Sigmoid colon (tissue), 4 donors: Measurements from ENCODE around the gene NEK5.

ENCODE experiments used
- POLR2AphosphoS5 ChIP-seq, 4 donors: sonication (generic); formaldehyde crosslinking; IDR thresholded peaks; one replicate each; pipeline ENCODE4 v1.6.1; 2017; ENCODE audit warnings: antibody characterized with exemption in 4 of 4
- TF ChIP-seq, protein P1 (sequence below), 4 experiments: fragments of 450-650 bp in 3 of 4; fragments of 200-600 bp in 1 of 4; IDR thresholded peaks; one replicate each; pipeline ENCODE4 v1.5.1; 2016 to 2019; ENCODE audit warnings: antibody characterized with exemption in 4 of 4, mild to moderate bottlenecking in 3 of 4, moderate library complexity in 2 of 4

DNA sequence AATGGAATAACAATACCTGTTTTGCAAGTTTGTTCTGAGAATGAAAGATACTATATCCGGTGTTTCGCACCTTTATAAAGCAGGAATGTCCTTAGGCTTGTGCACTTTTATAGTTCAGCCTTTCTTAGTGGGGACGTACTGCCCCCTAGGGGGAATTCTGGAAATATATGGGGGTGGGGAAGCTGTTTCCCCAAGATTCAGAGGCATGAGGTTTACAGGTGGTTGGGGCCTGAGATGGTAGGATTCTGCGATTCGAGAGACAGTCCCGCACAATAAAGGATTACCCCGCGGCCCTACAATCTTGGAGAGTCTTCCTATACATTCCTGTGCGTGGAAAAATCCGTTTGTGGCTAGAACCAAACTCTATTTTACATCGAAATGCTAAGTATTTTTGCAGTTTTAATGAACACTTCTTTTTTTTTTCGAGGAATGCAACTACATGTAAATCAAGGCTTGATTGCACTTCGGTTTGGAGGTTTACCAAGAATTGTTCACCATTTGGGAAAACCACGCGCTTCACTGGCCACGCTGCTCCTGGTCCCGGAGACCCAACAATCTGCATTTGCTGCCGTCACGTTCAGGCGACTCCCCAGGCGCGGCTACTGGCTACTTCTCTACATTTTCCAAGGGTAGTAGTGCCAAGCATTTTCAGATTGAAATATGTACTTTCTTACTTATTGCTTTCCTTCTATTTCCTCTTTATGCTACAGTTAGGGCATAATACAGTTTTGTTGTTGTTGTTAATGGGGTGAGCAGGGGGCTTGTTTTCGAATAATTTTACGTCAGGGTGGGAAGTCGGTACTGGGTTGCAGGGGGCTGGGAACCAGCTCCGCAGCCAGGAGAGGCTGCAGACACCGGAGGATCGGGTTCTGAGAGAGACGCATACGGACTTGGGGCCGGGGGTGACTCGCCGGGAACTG lies 830 bp downstream of the NEK5 start:
- no peak for TF ChIP-seq POLR2AphosphoS5 (IDR thresholded peaks at IDR 0.05)
- TF ChIP-seq, protein P1, sequence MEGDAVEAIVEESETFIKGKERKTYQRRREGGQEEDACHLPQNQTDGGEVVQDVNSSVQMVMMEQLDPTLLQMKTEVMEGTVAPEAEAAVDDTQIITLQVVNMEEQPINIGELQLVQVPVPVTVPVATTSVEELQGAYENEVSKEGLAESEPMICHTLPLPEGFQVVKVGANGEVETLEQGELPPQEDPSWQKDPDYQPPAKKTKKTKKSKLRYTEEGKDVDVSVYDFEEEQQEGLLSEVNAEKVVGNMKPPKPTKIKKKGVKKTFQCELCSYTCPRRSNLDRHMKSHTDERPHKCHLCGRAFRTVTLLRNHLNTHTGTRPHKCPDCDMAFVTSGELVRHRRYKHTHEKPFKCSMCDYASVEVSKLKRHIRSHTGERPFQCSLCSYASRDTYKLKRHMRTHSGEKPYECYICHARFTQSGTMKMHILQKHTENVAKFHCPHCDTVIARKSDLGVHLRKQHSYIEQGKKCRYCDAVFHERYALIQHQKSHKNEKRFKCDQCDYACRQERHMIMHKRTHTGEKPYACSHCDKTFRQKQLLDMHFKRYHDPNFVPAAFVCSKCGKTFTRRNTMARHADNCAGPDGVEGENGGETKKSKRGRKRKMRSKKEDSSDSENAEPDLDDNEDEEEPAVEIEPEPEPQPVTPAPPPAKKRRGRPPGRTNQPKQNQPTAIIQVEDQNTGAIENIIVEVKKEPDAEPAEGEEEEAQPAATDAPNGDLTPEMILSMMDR (IDR thresholded peaks at IDR 0.05): peak in 3 of 4 experiments; percentile 67 to 83 (median 75)
